ENCODE data around the gene ARPC5L. TPM values are rescaled to one million over a fixed set of nuclear protein-coding genes. Genes with fewer than 3 reads are reported as not detected.
A peak's percentile ranks its signal among the peaks of the same experiment; 100 is the strongest.

Gene ARPC5L
- total and polyA plus RNA-seq, 2 of the 8 experiments (the other 6 are each of a cell fraction or from before 2014, with no cell fraction given) = 34.1 to 50.6 TPM

GRCh38 chr9:124839612-124840299 lies 22.2 kb upstream of the ARPC5L start (continued):
- peak; percentile 71 to 89 (median 78) for TF ChIP-seq CTCF (IDR thresholded peaks at IDR 0.05; ENCODE audit: control extremely low read depth in 1 of 3, insufficient read depth in 1 of 3, low read depth in 1 of 3, low read length in 3 of 3)

All from H1 (cell line).